Fibroblast of peridontal ligament (primary cell): ENCODE results near the gene HS3ST6.
"Not testable (repeated sequence)": the region's sequence is repeated elsewhere in the genome, so short reads cannot be mapped to it uniquely, and the experiment has no call there.

Experiments
- DNase-seq: peaks from one replicate; pipeline ENCODE4 v3.0.0-alpha.2; 2010; ENCODE audit errors: extremely low read depth

Gene HS3ST6

DNA sequence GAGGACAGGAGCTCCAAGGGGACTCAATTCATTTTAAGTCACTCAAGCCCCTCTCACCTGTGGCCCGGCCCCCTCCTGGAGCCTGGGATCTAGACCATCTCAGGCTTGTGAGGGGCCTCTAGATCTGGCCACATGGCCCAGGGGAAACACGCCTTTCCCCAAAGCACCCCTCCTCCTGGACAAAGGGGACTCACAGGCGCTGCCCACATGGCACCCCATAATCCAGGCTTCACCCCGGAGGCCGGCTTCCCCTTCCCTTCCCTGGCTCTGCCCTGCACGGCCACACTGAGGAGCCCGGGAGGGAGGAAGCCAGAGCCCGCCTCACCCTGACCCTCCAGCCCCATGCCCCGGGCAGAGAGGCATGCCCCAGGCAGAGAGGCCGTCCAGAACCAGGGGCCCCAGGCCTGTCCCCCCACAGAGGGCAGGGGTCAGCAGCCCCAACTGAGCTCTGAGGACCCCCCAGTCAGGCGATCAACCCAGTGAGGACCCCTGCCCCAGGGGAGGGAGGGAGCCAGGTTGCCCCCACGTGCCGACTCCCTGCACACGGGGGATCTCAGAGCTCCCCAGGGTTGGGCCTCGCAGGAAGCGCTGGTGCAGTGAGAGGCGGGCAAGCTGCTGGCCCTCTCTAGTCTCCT lies 10.9 kb downstream of the HS3ST6 start:
- DNase-seq, result no peak

- no peak for DNase-seq
Observed at GRCh38 chr16:1906846-1907165, 11.4 kb downstream of the HS3ST6 start.

- DNase-seq, result no peak
Observed at GRCh38 chr16:1906055-1906845, 12.0 kb downstream of the HS3ST6 start.

GRCh38 chr16:1903845-1904840 lies 14.1 kb downstream of the HS3ST6 start:
- DNase-seq, result no peak

DNA sequence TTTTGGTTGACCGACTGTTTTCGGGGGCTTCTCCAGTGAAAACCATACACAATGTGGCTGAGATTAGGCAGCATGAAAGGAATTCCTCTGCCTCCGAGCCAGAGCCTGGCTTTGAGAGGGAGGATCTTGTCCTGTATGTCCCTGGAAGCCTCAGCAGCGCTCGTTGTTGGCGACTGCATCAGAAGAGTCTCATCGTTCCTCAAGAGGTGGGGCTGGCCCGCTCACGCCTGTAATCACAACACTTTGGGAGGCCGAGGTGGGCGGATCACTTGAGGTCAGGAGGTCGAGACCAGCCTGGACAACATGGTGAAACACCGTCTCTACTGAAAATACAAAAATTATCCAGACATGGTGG lies 15.0 kb downstream of the HS3ST6 start:
- DNase-seq, result no peak

- no peak for DNase-seq
Observed at GRCh38 chr16:1902547-1903219, 15.5 kb downstream of the HS3ST6 start.

DNA sequence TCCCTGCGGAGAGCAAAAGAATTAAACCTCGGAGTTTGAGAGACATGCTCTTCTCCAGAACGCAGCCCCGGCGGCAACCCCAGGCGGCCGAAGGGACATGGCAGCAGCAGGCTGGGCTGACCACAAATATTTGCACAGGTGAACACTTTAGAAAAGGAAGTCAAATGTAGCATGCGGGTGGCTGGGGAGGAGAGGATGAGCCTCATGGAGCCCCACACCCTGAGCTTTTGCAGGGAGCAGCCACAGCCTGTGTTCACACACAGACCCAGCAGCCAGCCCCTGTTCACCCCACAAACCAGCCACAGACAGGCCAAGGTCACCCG lies 17.8 kb downstream of the HS3ST6 start:
- DNase-seq, result no peak

- DNase-seq, result no peak
Observed at GRCh38 chr16:1899641-1900451, 18.4 kb downstream of the HS3ST6 start.

- not testable (repeated sequence) for DNase-seq
Observed at GRCh38 chr16:1897692-1898091, 20.5 kb downstream of the HS3ST6 start.

GRCh38 chr16:1895949-1896675 lies 22.1 kb downstream of the HS3ST6 start:
- DNase-seq, result no peak

DNA sequence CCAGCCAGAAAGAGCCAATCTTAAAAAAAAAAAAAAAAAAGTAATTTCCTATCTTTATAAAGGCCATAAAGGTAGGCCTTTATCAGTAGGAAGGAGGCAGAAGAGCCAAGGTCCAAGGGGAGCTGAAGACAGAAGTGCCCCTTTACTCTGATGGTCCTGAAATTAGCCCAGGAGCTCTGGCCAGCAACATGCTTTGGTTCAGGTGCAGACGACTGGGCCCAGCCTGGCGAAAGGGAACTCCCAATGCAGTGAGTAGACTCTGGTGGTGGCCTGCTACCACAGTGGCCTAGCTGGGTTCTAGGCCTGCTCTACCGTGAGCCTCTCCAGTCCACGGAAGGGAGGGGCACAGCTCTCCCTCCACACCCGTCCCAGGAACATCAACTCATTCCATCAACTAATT lies 23.1 kb downstream of the HS3ST6 start:
- DNase-seq, result no peak

DNA sequence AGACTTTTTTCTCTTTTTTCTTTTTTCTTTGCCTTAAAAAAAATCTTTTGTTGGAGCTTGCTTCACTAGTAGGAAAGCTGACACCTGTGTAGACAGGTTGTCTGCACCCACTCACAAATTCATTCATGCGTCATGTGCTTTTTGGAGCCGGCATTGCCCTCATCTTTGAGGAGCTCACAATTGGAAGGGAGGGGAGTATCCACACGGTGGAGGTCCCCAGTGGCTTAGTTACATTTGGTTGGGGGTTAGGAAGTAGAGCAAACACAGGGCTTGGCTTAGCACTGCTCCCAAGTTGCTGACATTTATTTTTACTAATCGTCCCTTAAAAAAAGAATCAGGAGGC lies 27.5 kb downstream of the HS3ST6 start:
- no peak for DNase-seq

DNA sequence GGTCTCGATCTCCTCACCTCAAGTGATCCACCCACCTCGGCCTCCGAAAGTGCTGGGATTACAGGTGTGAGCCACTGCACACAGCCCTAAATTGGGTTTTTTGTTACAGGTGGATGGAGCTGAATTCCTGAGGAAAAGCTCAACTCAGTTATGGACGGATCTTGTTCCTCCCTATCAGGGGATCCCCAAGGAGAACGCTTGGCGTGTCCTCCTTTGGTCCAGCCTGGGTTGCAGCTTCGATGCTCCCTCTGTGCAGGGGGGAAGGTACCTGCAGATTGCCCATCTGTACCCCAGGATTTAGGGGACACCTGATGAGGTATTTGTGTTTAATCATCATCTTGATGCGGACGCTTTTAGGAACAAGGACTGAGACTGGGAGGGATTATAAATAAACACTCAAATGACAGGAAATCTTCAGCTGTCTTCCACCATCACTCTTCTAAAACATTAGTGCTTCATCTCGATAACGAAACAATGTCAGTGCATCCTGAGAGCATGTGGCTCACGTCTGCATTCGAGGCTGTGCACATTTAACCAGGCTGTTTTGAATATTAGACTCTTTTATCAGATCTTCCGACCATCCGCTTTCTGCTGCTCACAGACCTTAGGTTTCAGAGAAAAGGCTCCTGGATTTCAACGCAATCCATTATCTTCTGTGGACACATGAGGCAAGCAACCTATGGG lies 28.0 kb downstream of the HS3ST6 start:
- DNase-seq, result no peak

- DNase-seq, result no peak
Observed at GRCh38 chr16:1887711-1888354, 30.4 kb downstream of the HS3ST6 start.

GRCh38 chr16:1884889-1885288 lies 33.3 kb downstream of the HS3ST6 start:
- DNase-seq, result no peak

DNA sequence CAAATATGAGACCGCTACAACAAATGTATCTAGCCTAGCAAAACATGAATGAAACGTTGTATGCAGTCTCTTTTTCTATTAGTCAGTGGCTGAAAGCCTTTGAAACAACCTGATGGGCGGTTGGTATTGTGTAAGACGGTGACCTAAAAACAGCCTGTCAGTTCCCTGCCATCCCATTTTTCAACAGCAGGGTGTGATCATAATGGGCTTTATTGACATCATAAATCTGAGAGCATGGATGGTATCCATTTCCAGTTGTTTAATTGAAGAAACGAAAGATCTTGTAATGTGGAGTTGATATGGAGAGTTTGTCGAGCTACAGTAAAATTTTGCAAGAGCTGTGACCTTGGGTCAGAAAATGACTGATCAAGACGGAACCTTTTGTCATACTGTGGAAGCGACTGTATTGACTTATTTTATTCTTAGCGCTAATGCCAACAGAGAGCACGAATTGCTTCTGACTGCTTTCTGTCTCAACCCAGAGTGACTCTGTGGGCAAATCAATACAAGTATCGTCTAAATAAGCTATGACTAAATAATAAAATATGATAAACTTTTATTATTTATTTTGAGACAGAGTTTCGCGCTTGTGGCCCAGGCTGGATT lies 34.0 kb downstream of the HS3ST6 start:
- DNase-seq, result peak; percentile 15

GRCh38 chr16:1881172-1881571 lies 37.0 kb downstream of the HS3ST6 start:
- DNase-seq, result not testable (repeated sequence)

DNA sequence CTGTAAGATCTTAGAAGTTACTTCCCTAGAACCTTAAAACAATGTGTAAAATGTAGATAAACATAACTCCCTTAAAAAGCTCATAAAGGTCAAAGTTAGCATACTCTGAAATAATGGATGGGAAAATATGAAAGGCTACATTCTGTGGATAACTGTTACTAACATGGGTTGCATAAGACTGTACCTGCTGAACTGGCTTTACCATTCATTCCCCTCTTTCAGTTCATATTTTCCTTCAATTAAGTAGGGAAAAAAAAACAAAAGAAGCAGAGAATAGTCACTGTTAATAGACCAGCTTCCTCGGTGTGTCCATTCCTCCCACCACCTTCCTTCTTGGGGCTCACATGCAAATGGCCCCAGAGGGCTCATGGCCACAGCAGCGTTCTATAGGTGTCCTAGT lies 38.7 kb downstream of the HS3ST6 start:
- no peak for DNase-seq

DNA sequence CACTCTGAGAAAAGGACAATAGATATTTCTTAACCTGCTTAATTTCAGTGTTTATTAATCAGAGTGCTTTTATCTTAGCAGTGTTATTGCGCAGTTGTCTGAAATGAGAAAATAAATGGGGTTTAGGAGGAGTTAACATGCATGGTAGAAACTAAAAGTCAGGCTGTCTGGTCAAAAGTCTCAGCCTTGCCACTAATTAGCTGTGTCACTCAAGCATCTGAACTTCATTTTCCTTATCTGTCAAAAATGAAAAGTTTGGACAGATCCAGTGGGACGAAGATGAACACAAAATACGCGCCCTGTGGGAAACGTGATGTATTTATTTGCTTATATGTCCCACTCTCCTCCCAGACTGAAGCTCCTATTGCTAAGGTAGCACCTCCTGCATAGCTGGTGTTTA lies 40.0 kb downstream of the HS3ST6 start:
- DNase-seq, result no peak
